ENCODE results near the gene URB1. TPM values are rescaled to one million over a fixed set of nuclear protein-coding genes. Genes with fewer than 3 reads are reported as not detected.

URB1 gene
- total RNA-seq, 1 donor from 2014 or later: 33.9 TPM

DNA sequence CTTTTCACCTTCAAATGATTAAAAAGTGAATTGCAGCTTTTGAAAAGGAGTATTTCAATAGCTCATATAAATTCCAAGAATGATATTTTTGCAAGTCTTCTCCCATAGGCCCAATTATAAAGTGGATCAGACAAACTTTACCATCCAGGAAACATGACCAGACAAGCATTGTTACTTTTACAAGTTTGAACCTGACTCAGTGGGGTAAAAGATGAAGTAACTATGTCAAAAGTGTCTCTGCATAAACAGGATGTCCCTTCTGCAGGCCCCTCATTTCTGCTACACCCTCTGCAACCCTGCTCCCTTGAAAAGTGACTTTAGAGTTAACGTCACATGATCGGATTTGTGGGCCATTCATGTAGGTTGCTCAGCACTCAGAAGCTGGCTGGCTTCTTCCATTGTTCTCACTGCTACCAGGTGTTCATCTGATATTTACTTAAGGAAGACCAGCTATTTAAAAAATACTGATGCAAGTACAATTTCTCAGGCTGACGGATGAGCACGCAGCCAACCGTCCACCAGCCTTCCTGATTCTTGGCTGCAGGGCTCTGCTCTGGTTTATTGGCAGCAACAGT lies 32.3 kb downstream of the URB1 start:
- intact Hi-C loops (cut with micrococcal nuclease): no loop called here
- no peaks in the 10 kb centered on the region for H3K4me1 Mint-ChIP-seq (ENCODE audit: low read depth)
- no peaks in the 10 kb centered on the region for H3K9me3 Mint-ChIP-seq
- no peak overlapping the region for H3K27ac Mint-ChIP-seq
- H3K36me3 Mint-ChIP-seq (ENCODE audit: low read depth): peaks cover 87% of the 10 kb centered on the region
- H3K4me3 Mint-ChIP-seq (ENCODE audit: low read depth): no peak overlapping the region
- DNase-seq (ENCODE audit: low spot score): no peak
- H3K27me3 Mint-ChIP-seq (ENCODE audit: low read depth): no peaks in the 10 kb centered on the region

GRCh38 chr21:32359719-32360260 lies 33.0 kb downstream of the URB1 start:
- Mint-ChIP-seq H3K27me3 (ENCODE audit: low read depth) (no peaks in the 10 kb centered on the region), H3K4me3 (ENCODE audit: low read depth) (no peak overlapping the region), H3K27ac (no peak overlapping the region), H3K9me3 (no peaks in the 10 kb centered on the region), H3K36me3 (ENCODE audit: low read depth) (peaks cover 91% of the 10 kb centered on the region), H3K4me1 (ENCODE audit: low read depth) (no peaks in the 10 kb centered on the region)
- DNase-seq (ENCODE audit: low spot score): no peak
- intact Hi-C loops (cut with micrococcal nuclease): no loop called here

GRCh38 chr21:32356874-32357395 lies 35.9 kb downstream of the URB1 start:
- H3K27me3 Mint-ChIP-seq (ENCODE audit: low read depth): no peaks in the 10 kb centered on the region
- H3K36me3 Mint-ChIP-seq (ENCODE audit: low read depth): peaks cover 89% of the 10 kb centered on the region
- no peaks in the 10 kb centered on the region for H3K9me3 Mint-ChIP-seq
- H3K4me1 Mint-ChIP-seq (ENCODE audit: low read depth): no peaks in the 10 kb centered on the region
- no peak for DNase-seq (ENCODE audit: low spot score)
- intact Hi-C loops (cut with micrococcal nuclease): no loop called here
- no peak overlapping the region for H3K27ac Mint-ChIP-seq
- no peak overlapping the region for H3K4me3 Mint-ChIP-seq (ENCODE audit: low read depth)

GRCh38 chr21:32353002-32353711 lies 39.7 kb downstream of the URB1 start:
- intact Hi-C loops (cut with micrococcal nuclease): no loop called here
- no peaks in the 10 kb centered on the region for H3K27me3 Mint-ChIP-seq (ENCODE audit: low read depth)
- H3K9me3 Mint-ChIP-seq: no peaks in the 10 kb centered on the region
- H3K27ac Mint-ChIP-seq: no peak overlapping the region
- no peaks in the 10 kb centered on the region for H3K4me1 Mint-ChIP-seq (ENCODE audit: low read depth)
- no peak for DNase-seq (ENCODE audit: low spot score)
- peaks cover 80% of the 10 kb centered on the region for H3K36me3 Mint-ChIP-seq (ENCODE audit: low read depth)
- H3K4me3 Mint-ChIP-seq (ENCODE audit: low read depth): no peak overlapping the region

DNA sequence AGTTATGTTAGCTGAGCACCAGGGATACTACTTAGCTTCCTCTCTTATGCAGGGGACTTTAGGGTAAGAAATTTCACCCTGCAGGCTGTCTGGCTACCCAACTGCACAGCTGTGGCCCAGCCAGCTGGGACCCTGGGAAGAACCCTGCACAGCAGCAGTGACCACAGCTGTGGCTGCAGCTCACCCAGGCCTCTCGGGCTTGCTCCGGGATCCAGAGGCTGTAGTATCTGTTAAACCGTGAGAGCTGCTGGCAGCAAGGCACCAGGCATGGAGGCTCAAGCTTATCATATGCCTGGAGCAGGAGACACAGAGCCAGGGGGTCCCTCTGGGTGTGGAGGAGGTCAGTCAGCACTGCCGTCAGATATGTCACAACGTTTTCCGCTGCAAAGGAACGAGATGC lies 40.3 kb downstream of the URB1 start:
- no peaks in the 10 kb centered on the region for H3K4me1 Mint-ChIP-seq (ENCODE audit: low read depth)
- H3K36me3 Mint-ChIP-seq (ENCODE audit: low read depth): peaks cover 81% of the 10 kb centered on the region
- no peaks in the 10 kb centered on the region for H3K27me3 Mint-ChIP-seq (ENCODE audit: low read depth)
- no peaks in the 10 kb centered on the region for H3K9me3 Mint-ChIP-seq
- intact Hi-C loops (cut with micrococcal nuclease): no loop called here
- DNase-seq (ENCODE audit: low spot score): no peak
- H3K4me3 Mint-ChIP-seq (ENCODE audit: low read depth): no peak overlapping the region
- H3K27ac Mint-ChIP-seq: no peak overlapping the region

DNA sequence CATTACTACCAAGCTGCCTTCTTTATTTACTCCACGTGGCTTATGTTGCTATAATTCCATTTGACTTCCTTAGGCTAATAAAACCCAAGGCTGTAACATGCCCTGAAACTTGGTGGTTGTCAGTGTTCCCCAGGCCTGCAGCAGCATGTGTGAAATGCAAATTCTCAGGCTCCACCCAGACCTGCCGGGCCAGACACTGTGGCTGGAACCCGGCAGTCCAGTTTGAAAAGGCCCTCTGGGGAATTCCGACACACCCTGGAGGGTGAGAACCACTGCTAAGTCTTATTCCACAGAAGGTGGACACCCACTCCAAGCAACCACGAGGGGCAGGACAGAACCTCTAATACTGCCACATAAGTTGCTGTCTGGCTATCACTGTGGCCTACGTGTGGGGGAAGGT lies 41.4 kb downstream of the URB1 start:
- H3K27ac Mint-ChIP-seq: no peak overlapping the region
- no peaks in the 10 kb centered on the region for H3K27me3 Mint-ChIP-seq (ENCODE audit: low read depth)
- no peaks in the 10 kb centered on the region for H3K4me1 Mint-ChIP-seq (ENCODE audit: low read depth)
- peaks cover 83% of the 10 kb centered on the region for H3K36me3 Mint-ChIP-seq (ENCODE audit: low read depth)
- H3K9me3 Mint-ChIP-seq: no peaks in the 10 kb centered on the region
- no peak for DNase-seq (ENCODE audit: low spot score)
- H3K4me3 Mint-ChIP-seq (ENCODE audit: low read depth): no peak overlapping the region
- intact Hi-C loops (cut with micrococcal nuclease): no loop called here

DNA sequence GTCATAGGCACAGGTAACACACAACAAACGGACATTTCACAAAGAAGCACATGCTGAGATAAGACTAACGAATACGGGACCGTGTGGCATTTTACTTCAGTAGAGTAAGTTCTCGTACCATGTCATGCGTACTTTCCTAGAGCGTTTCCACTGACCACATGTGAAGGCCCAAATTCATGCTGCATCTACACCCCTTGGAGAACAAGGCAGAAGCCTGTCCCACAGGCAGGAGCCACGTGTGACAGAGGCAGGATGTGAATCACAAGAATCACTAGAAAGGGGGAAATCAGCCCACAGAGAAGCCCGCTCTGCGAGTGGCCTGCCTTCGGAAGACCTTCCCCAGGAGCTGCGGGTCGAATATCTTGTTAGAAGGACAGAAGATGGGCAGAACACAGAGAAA lies 41.8 kb downstream of the URB1 start:
- Mint-ChIP-seq H3K4me3 (ENCODE audit: low read depth) (no peak overlapping the region), H3K36me3 (ENCODE audit: low read depth) (peaks cover 83% of the 10 kb centered on the region), H3K27me3 (ENCODE audit: low read depth) (no peaks in the 10 kb centered on the region), H3K27ac (no peak overlapping the region), H3K4me1 (ENCODE audit: low read depth) (no peaks in the 10 kb centered on the region), H3K9me3 (no peaks in the 10 kb centered on the region)
- intact Hi-C loops (cut with micrococcal nuclease): no loop called here
- no peak for DNase-seq (ENCODE audit: low spot score)

DNA sequence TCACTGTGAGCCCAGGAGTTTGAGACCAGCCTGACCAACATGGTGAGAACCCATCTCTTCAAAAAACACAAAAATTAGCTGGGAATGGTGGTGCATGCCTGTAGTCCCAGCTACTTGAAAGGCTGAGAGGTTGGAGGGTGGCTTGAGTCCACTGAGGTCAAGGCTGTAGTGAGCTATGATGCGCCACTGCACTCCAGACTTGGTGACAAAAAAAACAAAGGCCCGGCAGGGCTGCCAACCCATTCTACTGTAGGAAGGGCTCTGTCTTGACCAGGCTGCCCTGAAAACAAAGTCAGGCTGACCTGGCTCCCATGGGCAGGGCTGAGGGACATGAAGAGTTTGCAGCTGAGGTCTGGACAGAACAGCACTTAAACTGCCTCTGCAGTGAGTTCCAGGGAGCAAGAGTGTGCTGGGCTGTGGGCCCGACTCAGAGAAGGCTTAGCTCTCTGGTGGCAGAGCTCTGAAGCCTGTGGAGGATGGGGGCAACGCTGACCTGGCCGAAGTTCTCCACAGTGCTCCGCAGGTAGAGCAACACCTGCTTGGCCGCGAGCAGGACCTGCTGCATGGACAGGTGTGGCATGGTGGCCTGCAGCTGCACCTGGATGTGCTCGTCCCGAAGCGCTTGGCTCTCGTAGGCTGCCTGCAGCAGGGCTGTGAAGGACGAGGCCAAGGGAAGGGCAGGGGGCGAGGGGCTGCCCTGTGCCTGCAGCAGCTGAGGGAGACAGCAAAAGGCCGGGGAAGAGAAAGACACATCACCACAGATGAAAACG lies 42.4 kb downstream of the URB1 start:
- Mint-ChIP-seq H3K4me1 (ENCODE audit: low read depth) (no peaks in the 10 kb centered on the region), H3K4me3 (ENCODE audit: low read depth) (no peak overlapping the region), H3K27me3 (ENCODE audit: low read depth) (no peaks in the 10 kb centered on the region), H3K27ac (no peak overlapping the region), H3K9me3 (no peaks in the 10 kb centered on the region), H3K36me3 (ENCODE audit: low read depth) (peaks cover 84% of the 10 kb centered on the region)
- no peak for DNase-seq (ENCODE audit: low spot score)
- intact Hi-C loops (cut with micrococcal nuclease): no loop called here

GRCh38 chr21:32349333-32349944 lies 43.4 kb downstream of the URB1 start:
- Mint-ChIP-seq H3K27ac (no peak overlapping the region), H3K4me3 (ENCODE audit: low read depth) (no peak overlapping the region), H3K4me1 (ENCODE audit: low read depth) (no peaks in the 10 kb centered on the region), H3K9me3 (peaks cover 8% of the 10 kb centered on the region), H3K27me3 (ENCODE audit: low read depth) (no peaks in the 10 kb centered on the region), H3K36me3 (ENCODE audit: low read depth) (peaks cover 84% of the 10 kb centered on the region)
- intact Hi-C loops (cut with micrococcal nuclease): no loop called here
- DNase-seq (ENCODE audit: low spot score): no peak

DNA sequence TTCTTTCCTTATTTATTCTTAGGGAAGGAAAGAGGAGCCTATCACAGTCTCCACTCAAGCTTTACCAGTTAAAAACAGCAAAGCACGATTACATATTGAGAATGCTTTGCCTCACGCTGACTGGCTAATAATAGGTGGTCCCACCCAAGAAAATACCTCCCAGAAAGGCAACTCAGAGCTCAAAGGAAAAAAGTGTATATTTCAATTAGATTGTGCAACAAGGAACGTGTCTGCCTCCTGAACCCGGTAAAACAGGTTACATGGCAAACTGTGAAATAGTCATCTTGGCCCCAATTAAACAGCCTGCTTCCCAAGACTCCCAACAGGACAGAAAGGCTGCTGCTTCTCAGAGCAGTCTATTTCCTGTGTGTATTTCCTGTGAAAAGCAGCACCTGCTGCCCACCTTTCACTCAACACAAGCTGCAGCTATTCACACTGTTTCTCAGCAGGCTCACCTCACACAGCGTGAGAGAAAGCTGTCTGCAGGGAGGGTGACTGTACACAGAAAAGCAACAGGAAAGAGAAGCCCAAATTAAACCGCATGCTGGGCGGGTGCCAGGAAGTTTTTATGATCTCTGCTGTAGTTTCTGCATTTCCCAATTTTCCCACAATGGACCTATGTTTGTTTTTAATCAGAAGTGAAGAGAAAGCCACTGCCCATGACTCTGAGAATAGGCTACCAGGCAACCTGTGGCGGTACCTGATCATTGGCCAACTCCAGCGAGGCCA lies 44.0 kb downstream of the URB1 start:
- H3K27ac Mint-ChIP-seq: no peak overlapping the region
- no peaks in the 10 kb centered on the region for H3K4me1 Mint-ChIP-seq (ENCODE audit: low read depth)
- no peaks in the 10 kb centered on the region for H3K27me3 Mint-ChIP-seq (ENCODE audit: low read depth)
- no peak overlapping the region for H3K4me3 Mint-ChIP-seq (ENCODE audit: low read depth)
- peaks cover 84% of the 10 kb centered on the region for H3K36me3 Mint-ChIP-seq (ENCODE audit: low read depth)
- intact Hi-C loops (cut with micrococcal nuclease): no loop called here
- peaks cover 10% of the 10 kb centered on the region for H3K9me3 Mint-ChIP-seq
- DNase-seq (ENCODE audit: low spot score): no peak

GRCh38 chr21:32347977-32348376 lies 44.8 kb downstream of the URB1 start:
- H3K4me1 Mint-ChIP-seq (ENCODE audit: low read depth): no peaks in the 10 kb centered on the region
- H3K4me3 Mint-ChIP-seq (ENCODE audit: low read depth): no peak overlapping the region
- H3K36me3 Mint-ChIP-seq (ENCODE audit: low read depth): peaks cover 84% of the 10 kb centered on the region
- DNase-seq (ENCODE audit: low spot score): no peak
- H3K9me3 Mint-ChIP-seq: peaks cover 14% of the 10 kb centered on the region
- intact Hi-C loops (cut with micrococcal nuclease): no loop called here
- no peaks in the 10 kb centered on the region for H3K27me3 Mint-ChIP-seq (ENCODE audit: low read depth)
- H3K27ac Mint-ChIP-seq: no peak overlapping the region

DNA sequence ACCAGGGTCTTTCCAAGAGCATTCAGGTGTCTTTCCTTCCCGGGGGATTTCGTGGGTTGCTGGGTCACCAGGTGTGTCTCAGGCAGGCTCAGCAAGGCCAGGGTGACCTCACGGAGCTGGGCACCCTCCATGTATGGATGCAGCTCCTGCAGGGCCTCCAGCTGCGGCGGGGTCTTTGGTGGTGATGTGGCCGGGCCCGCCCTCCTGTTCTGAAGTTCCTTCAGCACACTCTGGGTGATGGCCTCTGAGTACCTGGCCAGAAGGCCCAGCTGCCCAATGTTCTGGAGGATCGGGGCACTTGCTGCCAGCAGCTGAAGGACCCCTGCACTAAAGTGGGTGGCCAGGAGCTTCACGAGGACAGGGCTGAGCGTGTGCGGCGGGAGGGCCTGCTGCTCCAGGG lies 45.5 kb downstream of the URB1 start:
- no peak for DNase-seq (ENCODE audit: low spot score)
- peaks cover 87% of the 10 kb centered on the region for H3K36me3 Mint-ChIP-seq (ENCODE audit: low read depth)
- no peak overlapping the region for H3K4me3 Mint-ChIP-seq (ENCODE audit: low read depth)
- H3K27me3 Mint-ChIP-seq (ENCODE audit: low read depth): no peaks in the 10 kb centered on the region
- H3K27ac Mint-ChIP-seq: no peak overlapping the region
- intact Hi-C loops (cut with micrococcal nuclease): no loop called here
- no peaks in the 10 kb centered on the region for H3K4me1 Mint-ChIP-seq (ENCODE audit: low read depth)
- H3K9me3 Mint-ChIP-seq: peaks cover 14% of the 10 kb centered on the region
